Gastroesophageal sphincter (tissue), 3 donors: ENCODE results near the gene BNIPL.

Source experiments
- CTCF ChIP-seq, 4 experiments: fragments of 200-600 bp in 2 of 4; fragments of 450-650 bp in 2 of 4; sonication (generic) in 1 of 4; IDR thresholded peaks; one replicate each; pipeline ENCODE4 v1.5.1; 2017 to 2019; ENCODE audit warnings: antibody characterized with exemption in 4 of 4, mild to moderate bottlenecking in 2 of 4, moderate library complexity in 2 of 4
- POLR2A ChIP-seq, 2 donors: fragments of 450-650 bp; IDR thresholded peaks; one replicate each; pipeline ENCODE4 v1.6.1; 2017; ENCODE audit warnings: antibody characterized with exemption in 2 of 2, mild to moderate bottlenecking in 2 of 2, moderate library complexity in 1 of 2
- POLR2AphosphoS5 ChIP-seq: sonication (generic); formaldehyde crosslinking; IDR thresholded peaks from one replicate; pipeline ENCODE4 v1.6.1; 2017; ENCODE audit warnings: antibody characterized with exemption

GRCh38 chr1:151062741-151063371 is 26.5 kb downstream of the BNIPL start:
- TF ChIP-seq CTCF (IDR thresholded peaks at IDR 0.05) (no peak), POLR2A (IDR thresholded peaks at IDR 0.05) (no peak), POLR2AphosphoS5 (no peak)
